ENCODE data around the gene MYO3B.

DNA sequence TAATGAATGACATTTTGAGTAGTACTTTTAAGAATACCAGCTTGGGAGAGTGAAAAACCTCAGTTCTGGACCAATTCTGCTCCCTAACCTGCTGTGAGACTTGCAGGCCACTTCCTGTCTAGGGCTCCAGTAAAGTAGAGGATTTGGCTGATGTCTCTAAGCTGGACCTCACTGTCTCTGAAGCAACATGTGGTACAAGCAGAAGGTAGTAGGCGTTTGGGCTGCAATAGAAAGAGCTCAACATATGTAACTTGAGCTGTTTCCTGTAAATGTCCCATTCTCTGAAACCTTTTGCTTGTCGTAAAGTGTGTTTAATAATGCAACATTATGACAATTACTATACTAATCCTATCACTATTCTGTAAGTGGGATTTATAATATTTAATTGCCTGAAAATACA is 213.1 kb downstream of the MYO3B start:
- no peak for TF ChIP-seq CTCF (conservative IDR thresholded peaks at IDR 0.05; ENCODE audit: low read length)
- TF ChIP-seq EZH2phosphoT487 (IDR thresholded peaks at IDR 0.05; ENCODE audit: borderline replicate concordance, low read depth, low read length): no peak
